ENCODE data around the gene SHH.

DNA sequence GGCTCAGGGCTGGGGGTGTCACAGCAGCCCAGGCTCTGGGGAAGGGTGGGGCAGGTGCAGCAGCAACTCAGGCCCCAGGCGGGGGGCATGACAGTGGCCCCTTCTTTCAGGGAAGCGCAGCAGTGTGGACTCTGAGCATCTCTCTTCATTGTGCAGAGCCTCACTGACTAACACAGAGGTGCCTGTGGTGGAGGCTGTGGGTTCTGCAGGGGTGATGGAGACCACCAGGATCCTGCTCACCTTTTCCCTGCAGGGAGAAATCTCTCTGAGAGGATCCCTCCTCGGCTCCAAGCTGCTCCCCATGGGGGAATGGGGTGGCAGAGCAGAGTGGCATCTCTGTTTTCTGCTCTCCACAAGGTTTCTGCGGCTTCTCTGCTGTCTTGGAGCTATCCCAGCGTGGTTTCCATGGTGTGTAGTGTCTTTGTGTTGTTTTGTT is 37.8 kb upstream of the SHH start:
- TF ChIP-seq EZH2 (IDR thresholded peaks at IDR 0.05; ENCODE audit: low read length) = no peak
- TF ChIP-seq, protein P1, sequence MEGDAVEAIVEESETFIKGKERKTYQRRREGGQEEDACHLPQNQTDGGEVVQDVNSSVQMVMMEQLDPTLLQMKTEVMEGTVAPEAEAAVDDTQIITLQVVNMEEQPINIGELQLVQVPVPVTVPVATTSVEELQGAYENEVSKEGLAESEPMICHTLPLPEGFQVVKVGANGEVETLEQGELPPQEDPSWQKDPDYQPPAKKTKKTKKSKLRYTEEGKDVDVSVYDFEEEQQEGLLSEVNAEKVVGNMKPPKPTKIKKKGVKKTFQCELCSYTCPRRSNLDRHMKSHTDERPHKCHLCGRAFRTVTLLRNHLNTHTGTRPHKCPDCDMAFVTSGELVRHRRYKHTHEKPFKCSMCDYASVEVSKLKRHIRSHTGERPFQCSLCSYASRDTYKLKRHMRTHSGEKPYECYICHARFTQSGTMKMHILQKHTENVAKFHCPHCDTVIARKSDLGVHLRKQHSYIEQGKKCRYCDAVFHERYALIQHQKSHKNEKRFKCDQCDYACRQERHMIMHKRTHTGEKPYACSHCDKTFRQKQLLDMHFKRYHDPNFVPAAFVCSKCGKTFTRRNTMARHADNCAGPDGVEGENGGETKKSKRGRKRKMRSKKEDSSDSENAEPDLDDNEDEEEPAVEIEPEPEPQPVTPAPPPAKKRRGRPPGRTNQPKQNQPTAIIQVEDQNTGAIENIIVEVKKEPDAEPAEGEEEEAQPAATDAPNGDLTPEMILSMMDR (optimal IDR thresholded peaks at IDR 0.05 in 1 of 3, IDR thresholded peaks at IDR 0.05 in 1 of 3, conservative IDR thresholded peaks at IDR 0.05 in 1 of 3; ENCODE audit: extremely low read depth in 1 of 3, insufficient read depth in 2 of 3, low read length in 3 of 3) = no peak
